HG02970 (cell line): ENCODE data around the gene GPR183.

Source experiments
- ATAC-seq: cut with Tn5 transposase; IDR thresholded peaks from one replicate; pipeline ENCODE4 v1.9.1; 2021; ENCODE audit warnings: mild to moderate bottlenecking, moderate library complexity, moderate number of reproducible peaks; ENCODE audit not compliant: unreplicated experiment, low FRiP score

GPR183 gene

GRCh38 chr13:99313501-99313900 lies 6.3 kb upstream of the GPR183 start:
- ATAC-seq: no peak

- no peak for ATAC-seq
Measured at GRCh38 chr13:99312493-99312883, 5.3 kb upstream of the GPR183 start.

DNA sequence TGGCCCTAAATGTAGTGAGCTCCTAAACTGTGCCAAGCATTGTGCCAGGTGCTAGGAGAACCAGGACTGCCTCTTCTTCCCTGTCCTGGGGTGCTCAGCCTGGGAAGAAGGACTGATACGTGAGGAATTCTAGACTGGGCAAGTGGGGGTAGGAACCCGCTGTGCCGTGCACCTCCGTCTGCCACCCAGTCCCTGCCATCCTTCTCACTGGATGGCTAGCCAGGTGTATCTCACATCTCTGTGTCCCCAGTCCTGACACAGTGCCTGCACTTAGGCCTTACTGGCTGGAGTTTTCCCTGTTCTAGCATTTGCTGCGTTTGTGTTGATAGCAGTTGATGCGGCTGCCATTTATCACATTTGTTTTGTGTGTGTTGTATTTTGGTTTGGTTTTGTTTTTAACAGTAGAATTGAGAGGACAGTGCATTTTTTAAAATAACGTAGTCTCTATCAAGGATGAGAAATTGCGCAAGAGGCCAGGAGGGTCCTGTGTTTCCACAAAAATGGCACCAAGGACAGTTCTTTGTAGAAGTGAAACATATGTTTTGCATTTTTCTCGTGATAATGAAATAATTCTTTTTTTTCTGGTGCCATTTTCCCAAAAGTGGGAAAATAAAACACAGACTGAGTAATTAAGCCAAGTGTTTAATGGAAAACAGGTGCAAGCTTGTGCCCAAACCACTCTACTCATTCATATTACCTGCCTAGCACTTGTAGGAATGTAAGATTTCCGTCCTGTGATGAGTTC lies 4.7 kb upstream of the GPR183 start:
- ATAC-seq: no peak

GRCh38 chr13:99311137-99311536 lies 3.9 kb upstream of the GPR183 start:
- ATAC-seq: no peak

GRCh38 chr13:99310382-99311031 lies 3.3 kb upstream of the GPR183 start:
- ATAC-seq: no peak

- no peak for ATAC-seq
Measured at GRCh38 chr13:99308471-99309087, 1.4 kb upstream of the GPR183 start.

DNA sequence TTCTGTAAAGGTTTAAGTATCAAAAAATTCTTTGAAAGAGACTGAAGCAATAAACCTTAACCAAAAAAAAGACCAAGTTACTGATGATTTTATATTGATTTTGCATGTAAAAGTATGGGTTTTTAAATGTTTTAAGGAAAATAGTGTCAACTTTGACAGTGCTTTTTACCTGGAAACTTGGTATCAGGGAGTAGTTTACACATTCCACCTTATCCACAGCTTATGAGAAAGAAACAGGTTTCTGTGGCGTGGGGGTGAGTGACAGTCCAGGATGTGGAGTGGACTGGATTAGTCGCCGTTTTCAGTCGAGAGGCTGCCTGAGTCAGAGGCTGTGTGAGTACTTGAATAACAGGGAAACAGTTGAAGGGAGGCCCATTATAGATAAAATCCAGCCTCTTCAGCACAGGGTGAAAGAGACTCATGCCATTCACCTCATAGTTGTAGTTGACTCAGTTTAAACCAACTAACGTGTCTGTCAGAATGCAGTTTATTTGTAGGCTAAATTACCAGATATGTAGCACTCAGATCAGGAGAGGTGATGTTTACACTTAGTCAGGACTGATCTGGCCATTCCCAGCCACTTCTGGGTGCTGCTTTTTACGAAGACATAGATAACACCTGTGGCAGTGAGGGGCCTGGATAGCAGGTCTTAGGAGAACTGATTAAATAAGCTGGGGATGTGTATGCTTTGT lies 595 bp upstream of the GPR183 start:
- ATAC-seq: no peak

- no peak for ATAC-seq
Measured at GRCh38 chr13:99305566-99305965, 1.6 kb downstream of the GPR183 start.

DNA sequence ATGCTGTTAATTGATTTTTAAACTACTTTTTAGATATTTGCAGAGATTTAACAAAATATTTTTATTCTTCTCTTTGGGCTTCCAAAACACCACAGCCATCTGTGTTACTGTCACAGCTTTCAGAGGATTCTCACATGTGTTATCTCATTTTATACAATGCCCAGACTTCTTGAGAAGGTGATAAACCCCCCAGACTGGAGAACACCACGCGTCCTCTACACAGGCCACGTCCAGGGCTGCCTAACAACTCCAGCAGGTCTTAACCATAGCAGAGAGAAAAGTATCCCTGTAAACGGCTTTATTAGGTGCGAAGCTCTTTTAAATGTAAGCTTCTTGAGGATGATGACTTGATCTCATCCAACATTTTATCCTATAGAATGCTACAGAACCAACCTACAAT lies 2.0 kb downstream of the GPR183 start:
- ATAC-seq: no peak

- no peak for ATAC-seq
Measured at GRCh38 chr13:99304541-99304940, 2.7 kb downstream of the GPR183 start.

DNA sequence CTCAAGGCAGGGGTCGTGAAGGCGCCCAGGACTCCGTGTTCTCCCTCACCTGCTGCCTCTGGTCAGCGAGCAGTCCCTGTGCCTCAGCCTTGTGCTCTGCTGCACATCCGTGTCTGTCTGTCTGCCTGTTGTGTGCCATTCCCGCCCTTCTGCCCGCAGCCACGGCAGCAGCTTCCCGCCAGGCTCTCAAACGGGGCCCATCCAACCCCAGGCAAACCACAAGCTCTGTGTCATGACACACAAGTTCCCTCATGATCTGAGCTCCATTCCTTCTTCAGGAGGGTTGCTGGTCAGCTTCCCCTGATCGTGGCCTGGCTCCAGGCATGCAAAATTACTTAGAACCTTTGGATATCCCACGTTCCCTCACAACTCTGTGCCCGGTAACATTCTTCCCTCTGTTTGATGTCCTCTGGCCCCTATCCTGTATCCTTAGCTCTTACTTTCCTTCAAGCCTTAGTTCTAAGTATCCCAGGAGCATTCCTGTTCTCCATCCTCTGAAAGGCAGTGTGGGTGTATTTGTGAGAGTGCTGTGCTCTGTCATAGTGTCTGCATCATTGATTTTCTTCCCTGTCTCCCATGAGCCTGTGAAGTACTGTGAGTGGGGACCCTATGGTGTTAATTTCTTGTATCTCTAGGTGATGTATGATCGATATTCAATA lies 3.2 kb downstream of the GPR183 start:
- ATAC-seq: no peak

GRCh38 chr13:99302637-99303505 lies 4.3 kb downstream of the GPR183 start:
- no peak for ATAC-seq

DNA sequence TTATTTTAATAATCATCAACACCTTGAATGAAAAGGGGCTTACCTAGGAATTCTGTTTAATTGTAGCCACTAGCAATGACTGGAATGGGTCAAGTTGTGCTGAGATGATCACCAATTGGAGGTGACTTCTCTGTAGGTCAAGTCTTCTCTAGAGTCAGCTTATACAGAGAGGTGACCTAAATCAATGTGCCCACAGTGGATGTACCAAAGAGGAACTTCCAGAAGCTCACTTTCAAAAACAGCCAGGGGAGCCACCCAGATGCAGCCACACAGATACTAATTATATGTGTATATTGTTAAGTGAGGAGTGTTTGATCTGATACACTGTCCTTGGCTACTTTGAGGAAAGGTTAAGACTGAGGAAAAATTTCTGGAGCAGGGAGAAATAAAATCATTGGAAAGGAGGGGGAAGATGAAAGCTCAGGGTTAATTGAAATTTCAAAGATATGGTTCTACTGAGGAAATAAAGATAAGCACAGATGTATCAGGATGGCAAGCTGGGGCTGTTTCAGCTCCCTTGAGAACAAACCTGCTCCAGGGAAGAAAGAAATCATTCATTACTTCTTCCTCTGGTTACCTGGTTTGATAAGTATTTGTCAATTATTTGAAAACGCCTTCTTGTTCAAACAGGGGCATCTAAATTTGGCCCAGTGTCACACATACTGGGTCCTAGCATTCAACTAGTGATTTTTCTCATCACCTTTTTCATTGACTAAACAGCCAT lies 5.1 kb downstream of the GPR183 start:
- ATAC-seq: no peak

DNA sequence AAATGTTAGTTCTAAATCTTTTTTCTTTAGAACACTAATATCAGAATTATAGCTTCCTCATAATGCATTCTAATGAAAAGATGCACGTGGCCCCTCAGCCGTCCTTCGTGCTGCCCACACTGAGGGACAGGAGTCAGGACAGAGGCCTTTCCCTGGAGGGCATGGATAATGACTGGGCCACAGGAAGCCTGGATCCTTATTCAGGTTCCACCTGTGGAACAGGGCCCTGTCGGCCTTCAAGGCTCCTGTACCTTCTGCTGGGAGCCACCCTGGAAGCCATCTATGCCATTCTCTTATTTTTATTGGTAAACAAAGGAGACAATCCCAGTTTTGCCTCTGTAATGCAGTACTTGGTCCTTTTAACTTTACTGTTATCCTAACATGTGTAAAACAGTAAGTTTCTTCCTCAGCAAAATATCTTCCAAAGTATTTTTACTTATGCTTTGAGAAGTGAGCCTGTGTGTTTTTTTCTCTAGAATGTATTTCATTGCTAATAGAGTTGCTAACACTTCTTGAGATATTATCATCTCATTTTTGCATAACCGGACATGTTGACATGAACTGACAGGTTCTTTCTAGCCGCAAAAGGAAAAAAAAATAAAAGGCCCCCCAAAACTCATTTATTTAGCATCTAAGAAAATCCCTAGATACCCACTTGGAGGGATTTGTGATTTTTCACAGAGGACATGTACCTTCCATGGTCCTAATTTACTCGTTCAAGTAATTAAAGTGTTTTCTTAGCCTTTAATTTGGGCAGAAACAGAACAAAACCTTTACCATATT lies 6.0 kb downstream of the GPR183 start:
- no peak for ATAC-seq

GRCh38 chr13:99299920-99300341 lies 7.3 kb downstream of the GPR183 start:
- ATAC-seq: no peak

GRCh38 chr13:99299256-99299919 lies 7.8 kb downstream of the GPR183 start:
- no peak for ATAC-seq

GRCh38 chr13:99298056-99298455 lies 9.1 kb downstream of the GPR183 start:
- ATAC-seq: no peak

DNA sequence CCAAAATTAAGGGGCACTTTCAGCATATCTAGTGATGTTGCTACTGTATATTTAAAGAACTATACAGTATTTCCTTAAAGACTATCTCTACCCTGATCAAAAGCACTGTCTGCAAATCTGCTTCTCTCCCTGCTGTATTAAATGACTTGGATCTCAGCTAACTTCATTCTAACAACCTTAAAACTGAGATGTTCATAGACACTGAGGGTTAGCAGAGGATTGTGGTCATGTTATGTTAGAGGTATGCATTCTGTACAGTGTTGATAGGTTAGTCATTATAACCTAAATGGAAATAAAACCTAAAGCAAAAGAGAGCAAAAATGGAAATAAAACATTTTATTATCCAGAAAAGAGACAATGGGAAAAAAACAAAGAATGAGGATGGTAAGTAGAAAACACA lies 9.9 kb downstream of the GPR183 start:
- no peak for ATAC-seq
